PC-9 (cell line): ENCODE measurements around the gene MDN1.

Source experiments
- CTCF ChIP-seq: fragments of 200-600 bp; sonication (generic); conservative IDR thresholded peaks from 2 replicates; pipeline ENCODE4 v1.6.1; 2017; ENCODE audit warnings: mixed run types, antibody characterized with exemption, mild to moderate bottlenecking, moderate library complexity
- EZH2 ChIP-seq: fragments of 200-600 bp; sonication (generic); IDR thresholded peaks from 2 replicates; pipeline ENCODE4 v1.8.0; 2017; ENCODE audit warnings: antibody characterized with exemption, low read depth

DNA sequence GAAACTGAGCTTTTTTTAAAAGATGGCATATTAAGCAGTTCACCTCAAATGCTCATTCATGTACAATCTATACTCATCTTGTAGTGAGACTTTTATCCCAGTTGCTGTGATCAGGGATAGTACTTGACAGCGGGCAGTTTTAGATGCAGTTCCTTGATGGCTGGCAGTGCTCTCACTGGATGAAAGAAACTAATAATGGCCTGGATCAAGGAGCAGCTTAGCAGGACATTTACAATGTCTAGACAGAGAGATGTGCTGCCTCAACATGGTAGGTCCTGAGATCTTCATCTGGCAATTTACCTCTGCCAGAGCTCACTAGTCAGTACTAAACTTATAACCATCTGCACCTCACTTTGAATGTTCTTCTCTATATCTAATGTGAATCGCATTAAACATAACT is 134.3 kb downstream of the MDN1 start:
- no peak for TF ChIP-seq CTCF
- no peak for TF ChIP-seq EZH2
